Suppressor macrophage treated with lipopolysaccharide for 1 hour (primary cell): ENCODE results near the gene SCGB3A1.

Source experiments
- DNase-seq, 3 donors: peaks; one replicate each; pipeline ENCODE4 v3.0.0-alpha.2; 2020 to 2022

SCGB3A1 gene

DNA sequence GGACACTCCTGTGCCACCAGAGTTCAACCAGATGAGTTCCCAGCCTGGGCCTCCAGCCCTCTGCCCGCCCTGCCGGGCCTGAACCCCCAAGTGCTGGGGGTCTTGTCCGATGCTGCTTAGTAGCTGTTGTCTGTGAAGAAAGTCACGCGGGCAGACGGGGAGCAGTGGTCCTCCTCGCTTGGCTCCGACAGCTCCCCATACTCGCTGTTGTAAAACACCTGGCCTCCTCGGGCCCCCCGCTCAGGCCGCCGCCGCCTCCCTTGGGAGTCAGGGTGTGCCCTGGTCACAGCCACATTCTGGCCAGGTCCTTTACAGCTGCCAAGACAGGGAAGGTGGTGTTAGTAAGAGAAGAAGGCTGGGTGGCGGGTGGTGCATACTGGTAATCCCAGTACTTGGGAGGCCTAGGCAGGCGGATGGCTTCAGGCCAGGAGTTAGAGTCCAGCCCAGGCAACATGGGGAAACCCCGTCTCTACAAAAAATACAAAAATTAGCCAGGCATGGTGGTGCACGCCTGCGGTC, 11.8 kb upstream of the SCGB3A1 start:
- no peak for DNase-seq

DNA sequence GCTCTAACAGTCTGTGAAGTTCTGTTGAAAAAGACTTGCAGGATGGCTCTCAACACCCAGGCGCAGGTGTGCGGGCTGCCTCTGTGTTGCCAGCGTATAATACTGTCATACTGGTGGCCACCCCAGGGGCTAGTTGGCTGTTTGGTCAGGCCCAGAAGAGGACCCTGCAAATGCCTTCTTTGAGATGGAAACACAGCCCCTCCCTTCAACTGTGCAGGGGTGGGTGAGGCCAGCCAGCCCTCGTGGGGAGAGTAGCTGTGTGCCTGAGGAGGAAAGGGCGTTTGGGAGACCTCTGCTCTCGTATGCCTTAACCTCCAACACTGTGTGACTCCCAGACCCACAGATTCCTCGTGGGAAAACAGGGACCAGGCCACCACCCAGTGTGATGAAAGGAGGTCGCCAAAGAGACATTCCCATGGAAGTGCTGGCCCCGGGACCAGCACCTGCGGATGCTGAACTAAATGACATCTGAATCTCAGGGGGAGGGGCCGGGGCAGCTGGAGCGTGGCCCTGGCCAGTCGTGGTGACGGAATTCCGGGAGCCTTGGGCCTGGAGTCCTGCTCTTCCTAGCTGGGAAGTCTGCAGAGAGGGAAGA, 11.3 kb upstream of the SCGB3A1 start:
- DNase-seq, result no peak

GRCh38 chr5:180601591-180602480, 10.5 kb upstream of the SCGB3A1 start:
- DNase-seq, result no peak

DNA sequence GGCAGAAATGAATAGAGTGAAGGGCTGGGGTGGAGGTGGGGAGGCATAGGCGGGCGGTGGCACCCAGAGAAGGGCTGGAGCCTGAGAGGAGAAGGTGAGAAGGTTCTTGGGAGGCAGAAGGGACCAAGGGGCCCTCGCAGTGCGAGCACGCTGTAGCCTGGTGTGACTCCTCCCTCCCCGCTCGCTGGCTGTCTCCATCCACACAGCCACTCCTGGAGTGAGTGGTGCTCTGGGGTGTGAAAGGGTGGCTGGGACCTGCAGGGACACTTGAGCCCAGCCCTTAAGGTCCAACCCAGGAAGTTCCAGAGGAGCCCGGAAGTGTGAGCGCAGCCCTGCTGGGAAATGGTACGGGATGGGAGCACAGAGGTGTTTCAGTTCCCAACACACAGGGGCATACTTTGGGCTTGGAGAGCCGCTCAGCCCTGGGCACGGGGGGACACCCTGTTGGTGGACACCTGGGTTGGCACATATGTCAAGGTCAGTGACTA, 9.3 kb upstream of the SCGB3A1 start:
- DNase-seq, result no peak

DNA sequence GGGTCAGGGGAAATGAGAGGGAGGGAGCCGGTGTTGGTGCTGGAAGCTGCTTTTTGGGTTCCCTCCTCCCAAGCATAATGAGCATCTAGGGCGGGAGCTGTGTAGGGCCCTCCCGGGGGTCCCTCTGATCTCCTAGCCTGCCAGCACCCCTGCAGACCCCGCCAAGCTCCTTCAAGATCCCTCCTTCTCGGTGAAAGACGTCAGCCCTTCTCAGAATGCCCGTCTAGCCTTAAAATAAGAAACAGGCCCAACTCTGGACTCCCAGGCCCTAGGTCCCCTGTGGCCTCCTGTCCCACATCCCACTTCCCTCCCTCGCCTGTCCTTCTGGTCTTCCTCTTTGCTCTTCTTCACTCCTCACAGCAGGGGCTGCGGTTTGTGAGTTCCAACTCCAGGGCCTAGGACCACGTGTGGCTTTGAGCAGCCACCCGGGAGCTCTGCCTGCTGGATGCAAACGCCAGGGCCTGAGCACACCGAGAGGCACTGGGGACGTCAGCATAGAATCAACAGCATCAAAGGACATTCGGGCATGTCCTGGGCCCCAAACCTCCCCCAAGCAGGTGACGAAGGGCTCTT, 8.8 kb upstream of the SCGB3A1 start:
- DNase-seq, result no peak

GRCh38 chr5:180599590-180599914, 8.3 kb upstream of the SCGB3A1 start:
- no peak for DNase-seq

GRCh38 chr5:180598797-180599589, 7.7 kb upstream of the SCGB3A1 start:
- DNase-seq, result no peak

GRCh38 chr5:180598316-180598701, 7.0 kb upstream of the SCGB3A1 start:
- DNase-seq, result no peak

- no peak for DNase-seq
These were observed 5.5 kb upstream of the SCGB3A1 start for GRCh38 chr5:180596668-180597231.

- no peak for DNase-seq
These were observed 4.9 kb upstream of the SCGB3A1 start for GRCh38 chr5:180596115-180596667.

DNA sequence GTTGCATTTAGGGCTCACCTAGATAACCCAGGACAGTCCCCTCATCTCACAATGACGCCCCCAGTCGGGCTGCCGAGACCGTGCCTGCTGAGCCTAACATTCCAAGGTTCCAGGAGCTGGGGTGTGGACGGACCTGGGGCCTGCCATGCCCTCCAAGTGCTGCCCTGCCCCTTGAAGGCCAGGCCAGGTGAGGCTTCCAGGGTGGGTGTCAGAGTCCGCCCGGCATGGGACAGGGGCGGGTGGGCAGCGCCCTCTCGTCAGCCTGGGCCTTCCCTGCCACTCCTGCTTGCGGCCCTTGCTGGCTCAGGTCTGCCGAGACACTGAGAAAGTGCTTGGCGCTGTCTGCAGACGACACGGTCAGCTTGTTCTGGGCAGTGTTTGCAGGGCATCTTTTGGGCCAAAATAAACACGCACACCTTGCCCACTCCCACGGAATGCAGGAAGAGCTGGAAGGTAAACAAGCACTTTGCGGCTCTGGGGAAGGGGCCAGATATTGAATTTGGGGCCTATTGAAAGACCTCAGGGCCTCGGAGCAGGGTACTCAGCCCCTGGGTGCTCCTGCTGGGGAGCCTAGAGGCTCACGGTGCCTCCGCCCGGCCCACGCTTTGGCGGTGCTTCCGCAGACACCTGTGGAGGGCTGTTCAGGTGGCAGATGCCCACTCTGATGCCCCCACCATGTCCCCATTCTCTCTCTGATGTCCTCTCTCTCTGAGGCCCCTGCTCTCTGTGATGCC, 4.2 kb upstream of the SCGB3A1 start:
- DNase-seq, result no peak

DNA sequence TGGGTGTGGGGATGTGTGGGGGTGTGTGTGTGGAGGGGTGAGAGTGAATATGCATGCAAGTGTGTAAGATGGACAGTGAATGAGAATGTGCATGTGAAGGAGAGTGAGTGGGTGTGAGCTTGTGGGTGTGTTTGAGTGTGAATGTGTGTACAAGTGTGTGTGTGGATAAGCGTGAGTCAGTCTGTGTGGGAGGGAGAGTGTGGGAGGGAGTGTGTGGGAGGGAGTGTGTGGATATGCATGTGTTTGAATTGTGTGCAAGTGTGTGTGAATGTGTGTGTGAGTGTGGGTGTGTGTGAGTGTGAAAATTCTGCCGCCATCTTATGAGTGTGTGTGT, 3.7 kb upstream of the SCGB3A1 start:
- DNase-seq, result no peak

DNA sequence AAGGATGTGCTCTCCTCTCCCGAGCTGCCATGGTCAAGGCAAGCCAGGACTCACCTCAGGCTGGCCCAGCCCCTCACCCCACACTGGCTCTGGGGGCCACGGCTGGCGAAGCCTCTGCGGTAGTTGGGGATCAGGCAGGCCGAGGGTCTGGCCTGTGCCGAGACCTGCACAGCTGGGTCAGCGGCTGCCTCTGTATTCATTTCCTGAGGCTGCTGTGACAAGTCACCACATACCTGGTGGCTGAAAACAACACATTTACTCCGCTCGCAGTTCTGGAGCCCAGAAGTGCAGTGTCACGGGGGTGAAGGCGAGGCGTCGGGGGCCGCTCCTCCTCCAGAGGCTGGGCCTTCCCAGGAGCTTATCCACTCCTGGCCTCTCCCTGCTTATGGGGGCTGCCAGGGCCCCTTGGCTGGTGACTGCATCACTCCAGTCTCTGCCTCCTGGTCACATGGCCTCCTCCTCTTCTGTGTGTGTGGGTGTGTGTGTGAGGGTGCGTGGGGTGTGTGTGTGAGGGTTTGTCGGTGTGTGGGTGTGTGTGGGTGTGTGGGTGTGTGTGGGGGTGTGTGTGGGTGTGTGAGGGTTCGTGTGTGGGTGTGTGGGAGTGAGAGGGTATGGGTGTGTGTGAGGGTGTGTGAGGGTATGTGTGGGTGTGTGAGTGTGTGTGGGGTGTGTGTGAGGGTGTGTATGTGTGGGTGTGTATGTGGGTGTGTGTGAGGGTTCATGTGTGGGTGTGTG, 3.2 kb upstream of the SCGB3A1 start:
- no peak for DNase-seq

DNA sequence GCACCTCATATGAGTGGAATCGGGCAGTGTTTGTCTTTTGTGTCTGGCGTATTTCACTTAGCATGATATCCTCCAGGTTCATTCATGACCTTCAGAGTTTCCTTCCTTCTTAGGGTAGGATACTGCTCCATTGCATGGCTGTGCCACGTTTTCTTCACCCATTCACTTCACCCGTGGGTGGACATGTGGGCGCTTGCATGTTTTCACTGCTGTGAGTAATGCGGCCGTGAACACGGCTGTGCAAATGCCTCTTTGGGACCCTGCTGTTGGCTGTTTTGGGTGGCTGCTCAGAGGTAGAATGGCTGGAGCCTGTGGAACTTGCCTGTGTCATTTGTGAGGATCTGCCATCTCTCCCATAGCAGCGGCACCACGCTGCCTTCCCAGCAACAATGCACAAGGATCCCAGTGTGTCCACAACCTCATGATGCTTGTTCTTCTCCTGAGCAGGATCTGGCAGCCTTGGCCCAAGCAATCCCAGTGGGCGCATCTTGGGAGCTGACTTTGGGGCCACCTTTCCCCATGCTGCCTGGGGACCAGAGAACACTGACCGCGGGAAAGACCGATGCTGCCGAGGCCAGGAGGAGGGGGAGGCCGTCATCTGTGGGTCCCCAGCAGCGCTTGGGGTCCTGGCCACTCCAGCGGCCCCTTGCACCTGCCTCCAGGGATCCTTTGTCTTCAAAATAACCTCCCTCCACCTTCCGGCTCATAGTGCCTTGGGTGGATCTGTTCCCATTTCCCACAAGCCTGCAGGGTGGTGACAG, 2.3 kb upstream of the SCGB3A1 start:
- DNase-seq, result no peak

DNA sequence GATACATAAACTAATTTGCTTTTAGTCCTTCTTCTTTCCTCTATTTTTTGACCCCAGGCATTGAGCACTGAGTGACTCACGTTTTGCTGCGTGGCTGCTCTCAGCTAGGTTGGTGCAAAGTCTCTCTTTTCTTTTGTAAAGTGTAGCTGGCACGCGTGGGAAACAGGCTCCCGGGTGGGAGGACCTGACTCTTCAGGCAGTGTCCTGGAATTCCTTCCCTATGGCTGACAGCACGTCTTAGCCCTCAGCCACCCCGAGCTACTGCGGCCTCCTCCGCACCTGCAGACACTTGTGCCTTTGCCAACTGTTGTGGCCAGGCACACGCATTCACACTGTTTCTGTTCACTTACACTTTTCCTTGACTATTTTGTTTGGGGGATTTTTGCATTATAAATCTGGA, 877 bp upstream of the SCGB3A1 start:
- no peak for DNase-seq

DNA sequence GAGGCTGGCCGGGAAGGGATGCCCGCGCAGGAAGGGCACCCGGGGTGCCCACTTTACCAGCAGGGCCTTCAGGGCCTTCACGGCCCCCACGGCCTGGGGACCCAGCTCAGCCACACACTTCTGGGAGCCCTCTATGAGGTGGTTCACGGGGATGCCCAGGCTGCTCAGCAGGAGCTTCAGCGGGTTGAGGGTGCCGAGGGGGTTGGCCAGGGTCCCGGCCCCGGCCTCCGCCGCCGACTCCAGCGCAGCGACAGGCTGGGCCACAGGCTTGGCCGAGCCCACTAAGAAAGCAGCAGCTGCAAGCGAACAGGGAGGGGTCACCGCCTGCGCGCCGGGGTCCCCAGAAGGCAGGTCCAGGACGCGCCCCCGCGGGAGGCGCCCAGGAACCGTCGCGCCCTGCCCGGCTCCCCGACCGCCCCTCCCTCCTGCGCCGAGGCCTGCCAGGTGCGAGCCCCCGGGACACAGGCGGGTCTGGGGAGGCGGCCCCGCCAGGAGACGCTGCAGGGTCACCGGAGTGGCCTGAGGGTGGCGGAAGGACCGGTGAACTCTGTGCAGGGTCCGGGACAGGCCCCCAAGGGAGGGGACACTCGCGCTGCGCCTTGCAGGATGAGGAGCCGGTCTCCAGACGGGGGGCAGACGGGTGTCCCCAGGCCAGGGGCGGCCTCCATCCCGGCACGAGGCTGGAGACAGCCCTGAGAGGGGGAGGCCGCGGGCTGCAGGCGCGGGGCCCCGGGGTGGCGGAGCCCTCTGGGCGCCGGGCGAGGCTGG, 572 bp downstream of the SCGB3A1 start:
- DNase-seq, result no peak

GRCh38 chr5:180589771-180590542, 1.3 kb downstream of the SCGB3A1 start:
- no peak for DNase-seq

DNA sequence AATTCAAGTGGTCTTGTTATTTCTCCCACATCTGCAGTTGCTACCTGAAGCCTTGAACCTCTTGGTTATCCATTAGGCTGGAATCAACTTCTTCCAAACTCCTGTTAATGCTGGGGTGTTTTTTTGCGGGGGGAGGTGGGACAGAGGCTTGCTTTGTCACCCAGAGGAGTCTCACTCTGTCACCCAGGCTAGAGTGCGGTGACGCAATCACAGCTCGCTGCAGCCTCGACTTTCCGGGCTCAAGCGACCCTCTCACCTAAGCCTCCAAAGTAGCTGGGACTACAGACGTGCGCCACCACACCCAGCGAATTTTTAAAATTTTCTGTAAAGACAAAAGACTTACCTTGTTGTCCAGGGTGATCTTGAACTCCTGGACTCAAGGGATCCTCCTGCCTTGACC, 4.4 kb downstream of the SCGB3A1 start:
- DNase-seq, result no peak

DNA sequence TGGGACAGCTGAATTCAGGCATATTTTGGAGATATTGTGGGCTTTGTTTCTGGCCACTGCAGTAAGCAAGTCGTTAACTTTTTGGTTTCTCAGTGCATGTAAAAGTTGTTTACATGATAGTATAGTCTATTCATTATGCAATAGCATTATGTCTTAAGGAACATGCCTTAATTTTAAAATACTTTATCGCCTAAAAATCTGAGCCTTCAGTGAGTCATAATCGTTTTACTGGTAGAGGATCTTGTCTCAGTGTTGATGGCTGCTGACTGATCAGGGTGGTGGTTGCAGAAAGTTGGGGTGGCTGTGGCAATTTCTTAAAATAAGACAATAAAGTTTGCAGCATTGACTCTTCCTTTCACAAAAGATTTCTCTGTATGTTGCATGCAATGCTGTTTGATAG, 5.1 kb downstream of the SCGB3A1 start:
- no peak for DNase-seq
